Gastrocnemius medialis (tissue), 4 donors: ENCODE results near the gene MED17.
"Not testable (repeated sequence)": the region's sequence is repeated elsewhere in the genome, so short reads cannot be mapped to it uniquely, and the experiment has no call there.

Source experiments
- POLR2A ChIP-seq, 2 donors: fragments of 450-650 bp; IDR thresholded peaks; one replicate each; pipeline ENCODE4 v1.6.1; 2017; ENCODE audit warnings: antibody characterized with exemption in 2 of 2, mild to moderate bottlenecking in 2 of 2, moderate library complexity in 2 of 2
- TF ChIP-seq, protein P1 (sequence below), 5 experiments: fragments of 450-650 bp in 3 of 5; fragments of 200-600 bp in 2 of 5; sonication (generic) in 2 of 5; IDR thresholded peaks in 4 of 5; conservative IDR thresholded peaks in 1 of 5; 1 replicate in 4 of 5; 2 replicates in 1 of 5; pipeline ENCODE4 v1.5.1; 2016 to 2019; ENCODE audit warnings: antibody characterized with exemption in 5 of 5, mild to moderate bottlenecking in 3 of 5, moderate library complexity in 3 of 5

- TF ChIP-seq, protein P1, sequence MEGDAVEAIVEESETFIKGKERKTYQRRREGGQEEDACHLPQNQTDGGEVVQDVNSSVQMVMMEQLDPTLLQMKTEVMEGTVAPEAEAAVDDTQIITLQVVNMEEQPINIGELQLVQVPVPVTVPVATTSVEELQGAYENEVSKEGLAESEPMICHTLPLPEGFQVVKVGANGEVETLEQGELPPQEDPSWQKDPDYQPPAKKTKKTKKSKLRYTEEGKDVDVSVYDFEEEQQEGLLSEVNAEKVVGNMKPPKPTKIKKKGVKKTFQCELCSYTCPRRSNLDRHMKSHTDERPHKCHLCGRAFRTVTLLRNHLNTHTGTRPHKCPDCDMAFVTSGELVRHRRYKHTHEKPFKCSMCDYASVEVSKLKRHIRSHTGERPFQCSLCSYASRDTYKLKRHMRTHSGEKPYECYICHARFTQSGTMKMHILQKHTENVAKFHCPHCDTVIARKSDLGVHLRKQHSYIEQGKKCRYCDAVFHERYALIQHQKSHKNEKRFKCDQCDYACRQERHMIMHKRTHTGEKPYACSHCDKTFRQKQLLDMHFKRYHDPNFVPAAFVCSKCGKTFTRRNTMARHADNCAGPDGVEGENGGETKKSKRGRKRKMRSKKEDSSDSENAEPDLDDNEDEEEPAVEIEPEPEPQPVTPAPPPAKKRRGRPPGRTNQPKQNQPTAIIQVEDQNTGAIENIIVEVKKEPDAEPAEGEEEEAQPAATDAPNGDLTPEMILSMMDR (IDR thresholded peaks at IDR 0.05 in 4 of 5, conservative IDR thresholded peaks at IDR 0.05 in 1 of 5), result not testable (repeated sequence)
- TF ChIP-seq POLR2A (IDR thresholded peaks at IDR 0.05), result not testable (repeated sequence)
Observed at GRCh38 chr11:93745005-93745755, 38.9 kb upstream of the MED17 start.
